GM21576 (cell line): ENCODE measurements around the gene TLR9.

Source experiments
- ATAC-seq: cut with Tn5 transposase; IDR thresholded peaks from one replicate; pipeline ENCODE4 v1.9.1; 2021; ENCODE audit warnings: mild to moderate bottlenecking, moderate library complexity; ENCODE audit not compliant: unreplicated experiment

The TLR9 gene

DNA sequence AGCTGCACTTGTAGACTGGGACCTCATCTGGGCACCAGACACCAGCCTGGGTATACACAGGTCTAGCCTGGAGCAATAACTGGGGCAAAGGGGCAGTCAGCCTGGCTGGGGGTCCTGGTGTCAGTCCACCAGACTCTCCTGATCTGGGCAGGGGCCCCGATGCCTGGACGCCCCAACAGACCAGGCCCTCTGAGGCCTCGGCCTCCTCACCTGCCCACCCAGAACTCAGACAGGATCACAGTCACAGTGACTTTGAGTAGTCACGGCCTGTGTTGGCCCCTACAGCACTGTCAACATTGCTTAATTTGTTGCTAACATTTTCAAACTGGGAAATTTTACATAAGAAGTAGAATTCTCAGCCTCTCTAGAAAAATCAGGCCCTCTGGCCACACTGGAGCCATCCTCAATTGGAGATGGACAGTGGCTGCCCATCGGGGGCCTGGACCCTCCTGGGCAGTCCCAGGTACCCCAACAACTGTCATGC lies 7.7 kb upstream of the TLR9 start:
- ATAC-seq, result no peak

- no peak for ATAC-seq
Measured at GRCh38 chr3:52232279-52233107, 7.0 kb upstream of the TLR9 start.

- no peak for ATAC-seq
Measured at GRCh38 chr3:52231502-52232278, 6.2 kb upstream of the TLR9 start.

DNA sequence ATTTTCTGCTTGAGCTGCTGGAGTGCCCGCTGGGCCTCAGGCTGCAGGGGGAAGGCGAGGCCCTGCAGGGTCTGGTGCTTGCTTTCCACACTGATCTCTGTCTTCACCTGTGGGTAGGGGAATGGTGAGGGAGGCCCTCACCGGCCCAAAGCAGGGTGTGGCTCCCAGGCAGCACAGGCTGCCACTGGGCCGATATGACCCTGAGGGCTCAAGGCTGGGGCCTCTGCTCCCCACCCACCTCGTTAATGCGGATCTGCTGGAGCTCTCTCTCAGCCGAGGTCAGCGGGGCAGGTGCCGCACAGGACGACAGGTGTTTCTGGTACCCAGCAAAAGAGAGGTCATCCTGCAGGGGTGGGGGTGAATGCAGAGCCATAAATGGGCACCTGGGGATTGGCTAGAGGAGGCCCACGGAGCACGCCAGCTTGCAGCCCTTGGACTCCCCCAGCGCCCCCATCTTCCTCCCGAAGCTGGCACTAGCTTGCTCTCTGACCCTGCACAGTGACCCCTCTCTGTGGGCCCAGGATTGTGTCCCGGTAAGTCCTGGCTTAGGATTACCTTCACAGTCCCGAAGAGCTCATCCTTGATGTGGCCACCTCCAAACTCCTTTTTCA lies 5.5 kb upstream of the TLR9 start:
- ATAC-seq, result no peak

- ATAC-seq, result no peak
Measured at GRCh38 chr3:52230461-52230860, 5.0 kb upstream of the TLR9 start.

GRCh38 chr3:52229656-52230055 lies 4.2 kb upstream of the TLR9 start:
- ATAC-seq, result no peak

GRCh38 chr3:52228751-52229291 lies 3.4 kb upstream of the TLR9 start:
- no peak for ATAC-seq

DNA sequence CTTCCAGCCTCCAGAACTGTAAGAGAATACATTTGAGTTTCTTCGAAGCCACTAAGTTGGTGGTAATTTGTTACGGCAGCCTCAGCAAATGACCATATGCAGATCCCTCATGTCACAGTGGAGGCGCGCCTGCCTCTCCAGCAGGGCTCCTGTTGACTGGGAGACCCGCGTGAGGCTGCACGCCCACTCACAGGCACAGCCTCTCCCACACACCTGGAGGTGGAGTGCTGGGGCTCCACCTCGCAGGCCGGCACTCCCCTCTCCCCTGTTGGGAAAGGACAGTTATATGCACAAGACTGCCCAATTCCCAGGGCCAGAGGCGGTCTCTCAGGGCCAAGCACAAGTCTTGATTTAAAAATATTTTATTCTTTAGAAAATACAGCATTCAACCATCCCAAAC lies 2.8 kb upstream of the TLR9 start:
- no peak for ATAC-seq

GRCh38 chr3:52227766-52228165 lies 2.3 kb upstream of the TLR9 start:
- no peak for ATAC-seq

GRCh38 chr3:52227117-52227516 lies 1.7 kb upstream of the TLR9 start:
- ATAC-seq, result no peak

- peak; percentile 3 for ATAC-seq
Measured at GRCh38 chr3:52226229-52226817, 878 bp upstream of the TLR9 start.

- ATAC-seq, result no peak
Measured at GRCh38 chr3:52223449-52224408, 1.7 kb downstream of the TLR9 start.

DNA sequence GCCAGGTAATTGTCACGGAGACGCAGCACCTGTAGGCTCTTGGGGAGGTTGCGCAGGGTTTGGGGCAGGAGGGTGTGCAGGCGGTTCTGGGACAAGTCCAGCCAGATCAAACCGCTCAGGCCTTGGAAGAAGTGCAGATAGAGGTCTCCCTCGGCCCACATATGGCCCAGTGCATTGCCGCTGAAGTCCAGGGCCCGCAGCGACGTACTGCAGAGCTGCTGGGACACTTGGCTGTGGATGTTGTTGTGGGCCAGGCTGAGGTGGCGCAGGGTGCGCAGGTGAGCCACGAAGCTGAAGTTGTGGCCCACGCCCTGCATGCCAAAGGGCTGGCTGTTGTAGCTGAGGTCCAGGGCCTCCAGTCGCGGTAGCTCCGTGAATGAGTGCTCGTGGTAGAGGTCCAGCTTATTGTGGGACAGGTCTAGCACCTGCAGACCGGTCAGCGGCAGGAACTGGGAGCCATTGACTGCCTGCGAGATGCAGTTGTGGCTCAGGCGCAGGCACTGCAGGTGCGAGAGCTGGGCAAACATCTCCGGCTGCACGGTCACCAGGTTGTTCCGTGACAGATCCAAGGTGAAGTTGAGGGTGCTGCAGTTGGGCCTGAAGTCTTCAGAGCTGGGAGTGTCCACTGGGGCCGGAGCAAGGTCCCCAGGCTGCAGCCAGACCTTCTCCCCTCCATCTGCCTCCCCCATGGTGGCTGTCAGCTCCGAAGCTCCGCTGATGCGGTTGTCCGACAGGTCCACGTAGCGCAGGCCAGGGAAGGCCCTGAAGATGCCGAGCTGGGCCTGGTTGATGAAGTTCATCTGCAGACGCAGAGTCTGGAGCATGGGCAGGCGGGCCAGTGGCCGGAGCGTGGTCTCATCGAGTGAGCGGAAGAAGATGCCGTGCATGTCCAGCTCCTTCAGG lies 2.9 kb downstream of the TLR9 start:
- no peak for ATAC-seq

DNA sequence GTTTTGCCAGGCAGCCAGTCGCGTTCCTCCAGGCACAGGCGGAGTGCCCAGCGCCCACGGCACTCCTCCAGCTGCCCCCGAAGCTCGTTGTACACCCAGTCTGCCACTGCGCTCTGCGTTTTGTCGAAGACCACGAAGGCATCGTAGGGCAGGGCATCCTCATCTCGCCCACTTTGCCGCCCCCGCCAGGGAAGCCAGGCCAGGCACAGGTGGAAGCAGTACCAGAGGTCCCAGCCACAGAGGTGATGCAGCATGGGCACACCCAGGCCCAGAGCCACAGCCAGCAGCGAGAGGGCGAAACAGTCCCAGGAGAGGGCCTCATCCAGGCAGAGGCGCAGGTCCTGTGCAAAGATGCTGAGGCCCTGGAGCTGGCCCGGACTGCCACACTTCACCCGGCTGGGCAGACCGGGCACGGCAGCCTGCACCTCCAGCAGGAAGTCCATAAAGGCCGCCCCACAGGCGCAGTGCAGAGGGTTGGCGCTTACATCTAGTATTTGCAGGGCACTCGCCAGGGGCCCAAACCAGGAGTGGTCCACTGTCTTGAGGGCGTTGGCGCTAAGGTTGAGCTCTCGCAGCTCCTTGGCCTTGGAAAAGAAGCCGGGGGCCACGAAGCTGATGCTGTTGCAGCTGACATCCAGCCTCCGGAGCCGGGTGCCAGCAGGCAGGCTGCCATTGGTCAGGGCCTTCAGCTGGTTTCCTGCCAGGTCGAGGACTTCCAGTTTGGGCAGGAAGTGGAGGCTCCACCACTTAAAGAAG lies 3.7 kb downstream of the TLR9 start:
- no peak for ATAC-seq

DNA sequence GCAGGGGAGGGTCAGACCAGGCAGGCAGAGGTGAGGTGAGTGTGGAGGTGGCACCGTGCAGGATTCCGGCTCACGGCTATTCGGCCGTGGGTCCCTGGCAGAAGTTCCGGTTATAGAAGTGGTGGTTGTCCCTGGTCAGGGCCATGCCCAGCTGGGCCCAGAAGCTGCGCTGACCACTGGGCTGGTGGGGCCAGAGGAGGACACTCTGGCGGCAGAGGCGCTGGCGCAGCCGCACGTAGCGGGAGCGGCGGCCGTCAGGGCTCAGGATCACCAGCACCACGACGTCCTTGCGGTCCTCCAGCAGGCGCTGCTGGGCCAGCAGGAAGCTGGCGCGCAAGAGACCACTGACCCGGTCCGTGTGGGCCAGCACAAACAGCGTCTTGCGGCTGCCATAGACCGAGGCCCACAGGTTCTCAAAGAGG lies 4.3 kb downstream of the TLR9 start:
- no peak for ATAC-seq

GRCh38 chr3:52220380-52221026 lies 4.9 kb downstream of the TLR9 start:
- ATAC-seq, result peak; percentile 51

- ATAC-seq, result no peak
Measured at GRCh38 chr3:52218937-52219650, 6.4 kb downstream of the TLR9 start.
